Heart left ventricle (tissue), 13 donors: ENCODE results near the gene MICAL2.

Experiments used
- POLR2A ChIP-seq, 2 donors: fragments of 450-650 bp; IDR thresholded peaks; one replicate each; pipeline ENCODE4 v1.6.1; 2017; ENCODE audit warnings: antibody characterized with exemption in 2 of 2, mild to moderate bottlenecking in 2 of 2, moderate library complexity in 2 of 2
- TF ChIP-seq, protein P1 (sequence below), 12 donors: fragments of 200-600 bp; sonication (generic) in 4 of 12; IDR thresholded peaks; one replicate each; pipeline versions ENCODE4 v1.5.0 to v1.8.0; 2018 to 2022; ENCODE audit warnings: antibody characterized with exemption in 12 of 12, mild to moderate bottlenecking in 5 of 12
- donor health status: ischemic (EF 13 %, LVEDD 7.1; RV severe dilation, severe dysfunction).
- donor health status: DM: no; HTN: yes; CAD: no.
- donor health status: DM: no; HTN: no; CAD: no.
- donor health status: ischemic (EF 25% LVEDD 6.9; RV normal size, moderate dysfunction).
- donor health status: ischemic (EF 25% LVEDD 5.7; RV mildly dilated, moderate dysfunction).
- donor health status: ischemic (EF 35%, LVEDD 5.7; RV mildly dilated, moderate dysfunction).
- donor health status: nonischemic (EF 11% LVEDD 7.7; RV severe dilation, severe dysfunction).
- donor health status: DM: yes; HTN: yes; CAD: no.
- donor health status: PGD.
- donor health status: ischemic (EF 29% LVEDD 5.4; RV normal size, mild dysfunction).
- donor health status: nonischemic (EF 23%, LVEDD 6.1; RV moderate dilation, normal function).

DNA sequence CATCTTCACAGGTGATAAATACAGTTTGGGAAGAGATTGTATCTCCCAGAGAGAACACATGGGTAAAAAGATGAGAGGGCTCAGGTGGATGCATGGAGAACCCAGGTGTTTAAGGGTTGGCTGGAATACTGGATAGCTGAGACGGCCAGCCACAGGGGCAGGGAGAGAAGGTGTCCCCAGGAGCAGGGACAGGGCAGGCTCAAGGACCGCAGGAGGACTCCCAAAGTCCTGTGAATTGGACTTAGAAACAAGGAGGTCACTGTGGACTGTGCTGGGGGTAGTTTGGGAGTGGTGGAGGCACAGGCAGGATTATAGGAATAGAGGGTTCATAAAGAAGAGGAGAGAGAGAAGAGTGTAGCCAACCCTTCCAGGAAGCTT lies 163.2 kb downstream of the MICAL2 start:
- TF ChIP-seq, protein P1, sequence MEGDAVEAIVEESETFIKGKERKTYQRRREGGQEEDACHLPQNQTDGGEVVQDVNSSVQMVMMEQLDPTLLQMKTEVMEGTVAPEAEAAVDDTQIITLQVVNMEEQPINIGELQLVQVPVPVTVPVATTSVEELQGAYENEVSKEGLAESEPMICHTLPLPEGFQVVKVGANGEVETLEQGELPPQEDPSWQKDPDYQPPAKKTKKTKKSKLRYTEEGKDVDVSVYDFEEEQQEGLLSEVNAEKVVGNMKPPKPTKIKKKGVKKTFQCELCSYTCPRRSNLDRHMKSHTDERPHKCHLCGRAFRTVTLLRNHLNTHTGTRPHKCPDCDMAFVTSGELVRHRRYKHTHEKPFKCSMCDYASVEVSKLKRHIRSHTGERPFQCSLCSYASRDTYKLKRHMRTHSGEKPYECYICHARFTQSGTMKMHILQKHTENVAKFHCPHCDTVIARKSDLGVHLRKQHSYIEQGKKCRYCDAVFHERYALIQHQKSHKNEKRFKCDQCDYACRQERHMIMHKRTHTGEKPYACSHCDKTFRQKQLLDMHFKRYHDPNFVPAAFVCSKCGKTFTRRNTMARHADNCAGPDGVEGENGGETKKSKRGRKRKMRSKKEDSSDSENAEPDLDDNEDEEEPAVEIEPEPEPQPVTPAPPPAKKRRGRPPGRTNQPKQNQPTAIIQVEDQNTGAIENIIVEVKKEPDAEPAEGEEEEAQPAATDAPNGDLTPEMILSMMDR (IDR thresholded peaks at IDR 0.05): no peak
- TF ChIP-seq POLR2A (IDR thresholded peaks at IDR 0.05): no peak
